ENCODE data around the gene PLPPR5. TPM values are rescaled to one million over a fixed set of nuclear protein-coding genes. Genes with fewer than 3 reads are reported as not detected.

The PLPPR5 gene
- total and polyA plus RNA-seq, 2 experiments from 2014 or later, result 0.17 TPM; not detected in 1

DNA sequence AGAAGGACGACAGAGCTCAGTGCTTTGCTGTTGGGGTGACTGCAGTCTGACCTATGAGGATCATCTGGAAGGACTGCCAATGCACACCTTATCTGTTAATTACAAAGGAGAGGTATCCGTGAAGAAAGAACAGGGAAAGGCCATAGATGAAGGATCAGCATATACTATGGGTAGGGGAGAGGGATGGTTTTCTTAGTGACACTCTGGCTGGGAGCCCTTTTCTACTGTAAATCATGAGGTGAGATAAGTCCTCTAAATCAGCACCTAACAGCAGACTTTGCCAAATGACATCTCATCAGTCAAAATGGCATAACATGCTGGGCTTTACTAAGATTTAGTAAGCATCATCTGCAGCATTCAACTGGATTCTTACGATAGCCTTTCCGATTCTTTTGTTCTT is 100.0 kb downstream of the PLPPR5 start:
- no peak overlapping the region for H3K4me2 ChIP-seq
- H2AFZ ChIP-seq, result no peak overlapping the region
- no peaks in the 10 kb centered on the region for H3K79me2 ChIP-seq
- no peaks in the 10 kb centered on the region for H3K4me1 ChIP-seq (ENCODE audit: insufficient read depth)
- no peak overlapping the region for H3K4me3 ChIP-seq
- H3K36me3 ChIP-seq (replicated peaks; ENCODE audit: insufficient read depth, low read depth), result no peaks in the 10 kb centered on the region
- no peaks in the 10 kb centered on the region for H3K27me3 ChIP-seq
- 73% methylated on average over 4 of the region's 4 CpGs for WGBS (ENCODE audit: low lambda C conversion rate, missing lambda C conversion rate)
- TF ChIP-seq EZH2phosphoT487 (IDR thresholded peaks at IDR 0.05; ENCODE audit: low read depth, severe bottlenecking, unreplicated experiment), result no peak
- TF ChIP-seq EZH2 (IDR thresholded peaks at IDR 0.05; ENCODE audit: borderline replicate concordance), result no peak
- TF ChIP-seq CTCF (IDR thresholded peaks at IDR 0.05; ENCODE audit: poor library complexity), result no peak
- no peaks in the 10 kb centered on the region for H3K9me2 ChIP-seq (replicated peaks; ENCODE audit: insufficient read depth)
- no peak for DNase-seq (ENCODE audit: low spot score)
- no peak overlapping the region for H3K27ac ChIP-seq
- H4K20me1 ChIP-seq (ENCODE audit: insufficient read depth, poor library complexity, severe bottlenecking), result no peaks in the 10 kb centered on the region
- H3K9me3 ChIP-seq (ENCODE audit: low read depth), result no peaks in the 10 kb centered on the region

- no peak for DNase-seq (ENCODE audit: low spot score)
- no peaks in the 10 kb centered on the region for H3K9me2 ChIP-seq (replicated peaks; ENCODE audit: insufficient read depth)
- H3K27ac ChIP-seq, result no peak overlapping the region
- no peak overlapping the region for H3K4me3 ChIP-seq
- no peak for TF ChIP-seq EZH2 (IDR thresholded peaks at IDR 0.05; ENCODE audit: borderline replicate concordance)
- no peak for TF ChIP-seq CTCF (IDR thresholded peaks at IDR 0.05; ENCODE audit: poor library complexity)
- TF ChIP-seq EZH2phosphoT487 (IDR thresholded peaks at IDR 0.05; ENCODE audit: low read depth, severe bottlenecking, unreplicated experiment), result no peak
- no peak overlapping the region for H2AFZ ChIP-seq
- no peak overlapping the region for H3K4me2 ChIP-seq
- H3K27me3 ChIP-seq, result no peaks in the 10 kb centered on the region
- no peaks in the 10 kb centered on the region for H3K79me2 ChIP-seq
- no peaks in the 10 kb centered on the region for H3K36me3 ChIP-seq (replicated peaks; ENCODE audit: insufficient read depth, low read depth)
- no peaks in the 10 kb centered on the region for H3K4me1 ChIP-seq (ENCODE audit: insufficient read depth)
- H4K20me1 ChIP-seq (ENCODE audit: insufficient read depth, poor library complexity, severe bottlenecking), result no peaks in the 10 kb centered on the region
- 97% methylated on average over 1 of the region's 1 CpG for WGBS (ENCODE audit: low lambda C conversion rate, missing lambda C conversion rate)
- no peaks in the 10 kb centered on the region for H3K9me3 ChIP-seq (ENCODE audit: low read depth)
Observed at GRCh38 chr1:98903726-98904125, 100.9 kb downstream of the PLPPR5 start.

DNA sequence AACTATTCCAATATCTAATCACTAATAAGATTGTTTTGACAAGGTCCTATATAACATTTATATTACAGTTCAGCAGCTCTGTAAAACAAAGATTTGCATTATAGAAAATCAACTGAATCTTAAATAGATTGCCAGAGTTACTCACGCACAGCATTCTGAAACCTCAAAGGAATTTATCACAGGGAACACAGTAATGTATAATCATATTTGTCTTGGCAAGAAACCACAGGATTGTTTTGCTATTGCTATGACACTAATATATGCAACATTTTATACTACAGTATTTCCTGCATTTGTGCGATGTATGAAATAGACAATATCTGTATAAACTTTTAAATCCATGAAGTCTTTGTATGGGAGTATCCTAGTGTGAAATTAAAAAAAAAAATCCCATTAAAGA is 101.4 kb downstream of the PLPPR5 start:
- DNase-seq (ENCODE audit: low spot score), result no peak
- Histone ChIP-seq H2AFZ (no peak overlapping the region), H3K36me3 (replicated peaks; ENCODE audit: insufficient read depth, low read depth) (no peaks in the 10 kb centered on the region), H3K4me3 (no peak overlapping the region), H3K27ac (no peak overlapping the region), H3K9me2 (replicated peaks; ENCODE audit: insufficient read depth) (no peaks in the 10 kb centered on the region), H3K79me2 (no peaks in the 10 kb centered on the region), H4K20me1 (ENCODE audit: insufficient read depth, poor library complexity, severe bottlenecking) (no peaks in the 10 kb centered on the region), H3K4me1 (ENCODE audit: insufficient read depth) (no peaks in the 10 kb centered on the region), H3K9me3 (ENCODE audit: low read depth) (no peaks in the 10 kb centered on the region), H3K27me3 (no peaks in the 10 kb centered on the region), H3K4me2 (no peak overlapping the region)
- TF ChIP-seq CTCF (IDR thresholded peaks at IDR 0.05; ENCODE audit: poor library complexity) (no peak), EZH2 (IDR thresholded peaks at IDR 0.05; ENCODE audit: borderline replicate concordance) (no peak), EZH2phosphoT487 (IDR thresholded peaks at IDR 0.05; ENCODE audit: low read depth, severe bottlenecking, unreplicated experiment) (no peak)
- 83% methylated on average over 2 of the region's 2 CpGs for WGBS (ENCODE audit: low lambda C conversion rate, missing lambda C conversion rate)

DNA sequence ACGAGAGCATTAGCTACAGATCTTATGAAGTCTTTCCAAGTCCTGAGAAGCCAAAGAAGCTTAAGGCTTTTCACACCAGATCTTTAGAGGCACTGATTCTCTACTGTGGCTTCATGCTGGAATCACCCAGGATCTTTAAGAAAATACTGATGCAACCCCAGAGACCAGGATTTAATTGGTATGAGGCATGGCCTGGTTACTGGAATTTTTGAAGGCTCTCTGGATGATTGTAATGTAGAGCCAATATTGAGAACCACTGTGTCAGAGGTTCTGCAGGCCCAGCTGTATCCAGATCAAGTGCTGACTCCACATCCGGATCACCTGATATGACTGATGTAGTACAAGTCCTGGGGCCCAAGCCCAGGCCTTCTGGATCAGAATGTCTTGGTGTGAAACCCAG is 105.7 kb downstream of the PLPPR5 start:
- Histone ChIP-seq H3K36me3 (replicated peaks; ENCODE audit: insufficient read depth, low read depth) (no peaks in the 10 kb centered on the region), H3K27me3 (no peaks in the 10 kb centered on the region), H3K4me1 (ENCODE audit: insufficient read depth) (no peaks in the 10 kb centered on the region), H3K9me3 (ENCODE audit: low read depth) (no peaks in the 10 kb centered on the region), H3K4me3 (no peak overlapping the region), H3K27ac (no peak overlapping the region), H4K20me1 (ENCODE audit: insufficient read depth, poor library complexity, severe bottlenecking) (no peaks in the 10 kb centered on the region), H3K4me2 (no peak overlapping the region), H2AFZ (no peak overlapping the region), H3K79me2 (no peaks in the 10 kb centered on the region), H3K9me2 (replicated peaks; ENCODE audit: insufficient read depth) (no peaks in the 10 kb centered on the region)
- TF ChIP-seq EZH2 (IDR thresholded peaks at IDR 0.05; ENCODE audit: borderline replicate concordance), result no peak
- no peak for TF ChIP-seq EZH2phosphoT487 (IDR thresholded peaks at IDR 0.05; ENCODE audit: low read depth, severe bottlenecking, unreplicated experiment)
- no peak for TF ChIP-seq CTCF (IDR thresholded peaks at IDR 0.05; ENCODE audit: poor library complexity)
- 73% methylated on average over 2 of the region's 2 CpGs for WGBS (ENCODE audit: low lambda C conversion rate, missing lambda C conversion rate)
- DNase-seq (ENCODE audit: low spot score), result no peak
